ENCODE results near the gene LRRC32. TPM values are rescaled to one million over a fixed set of nuclear protein-coding genes. Genes with fewer than 3 reads are reported as not detected.
A peak's percentile ranks its signal among the peaks of the same experiment; 100 is the strongest.

LRRC32 gene
- total RNA-seq, 2 experiments from 2014 or later, result 23.2 to 24.5 TPM

DNA sequence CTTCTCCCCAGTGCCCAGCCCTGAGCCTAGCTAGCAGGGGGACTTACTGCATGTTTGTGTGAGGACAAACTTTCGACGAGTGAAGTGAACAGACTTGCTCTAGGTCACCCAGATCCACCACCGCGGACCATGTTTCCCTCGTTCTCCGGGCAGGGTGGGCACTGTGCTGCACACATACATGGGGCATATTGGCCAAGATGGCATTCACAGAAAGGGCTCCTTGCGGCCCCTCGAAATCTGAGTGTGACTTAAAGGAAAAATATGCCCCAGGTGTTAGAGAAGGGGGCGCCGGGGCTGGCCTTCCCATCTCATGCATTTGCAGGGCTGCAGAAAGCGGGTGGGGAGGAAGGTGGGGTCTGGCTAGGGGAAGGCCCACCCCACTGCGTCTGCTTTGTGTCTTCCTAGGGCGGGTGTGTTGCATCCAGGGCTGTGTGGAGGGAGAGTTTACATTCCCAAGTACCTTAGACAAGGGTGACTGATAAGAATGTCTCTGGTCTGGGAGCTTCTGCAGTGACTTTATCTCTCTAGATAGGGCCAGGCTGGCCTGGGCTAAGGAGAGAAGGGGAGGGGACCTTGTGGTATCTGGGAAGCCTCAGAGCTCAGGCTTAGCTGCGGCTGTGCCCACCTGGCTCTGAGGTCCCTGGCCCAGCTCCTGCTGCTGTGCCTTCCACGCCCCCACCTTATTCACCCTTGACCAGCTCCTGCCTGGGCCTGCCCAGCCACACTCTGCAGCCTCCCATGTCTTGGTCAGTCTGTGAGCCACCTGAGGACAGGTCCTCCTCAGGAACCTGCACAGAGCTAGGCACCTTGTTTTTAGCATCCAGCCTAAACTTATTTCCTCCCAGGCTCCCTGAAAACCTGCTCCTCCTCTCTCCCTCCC lies 45.8 kb downstream of the LRRC32 start:
- H3K4me1 Mint-ChIP-seq (ENCODE audit: low read depth), result peaks cover 39% of the 10 kb centered on the region
- intact Hi-C loops (cut with micrococcal nuclease), result loop anchor here (5.0 kb wide), 2 partner anchors 37 to 48 kb away; partner anchors contain the start of gene LRRC32
- DNase-seq (no peak), ATAC-seq (no peak)
- peaks cover 2% of the 10 kb centered on the region for H3K27me3 Mint-ChIP-seq
- no peak overlapping the region for H3K4me3 Mint-ChIP-seq
- ChIA-PET POLR2A (no interaction called here), CTCF (interaction anchor here (1.4 kb wide), 1 partner anchor 26 kb away, joined by 7 read pairs; no protein-coding TSS in a partner anchor)
- TF ChIP-seq, protein P1, sequence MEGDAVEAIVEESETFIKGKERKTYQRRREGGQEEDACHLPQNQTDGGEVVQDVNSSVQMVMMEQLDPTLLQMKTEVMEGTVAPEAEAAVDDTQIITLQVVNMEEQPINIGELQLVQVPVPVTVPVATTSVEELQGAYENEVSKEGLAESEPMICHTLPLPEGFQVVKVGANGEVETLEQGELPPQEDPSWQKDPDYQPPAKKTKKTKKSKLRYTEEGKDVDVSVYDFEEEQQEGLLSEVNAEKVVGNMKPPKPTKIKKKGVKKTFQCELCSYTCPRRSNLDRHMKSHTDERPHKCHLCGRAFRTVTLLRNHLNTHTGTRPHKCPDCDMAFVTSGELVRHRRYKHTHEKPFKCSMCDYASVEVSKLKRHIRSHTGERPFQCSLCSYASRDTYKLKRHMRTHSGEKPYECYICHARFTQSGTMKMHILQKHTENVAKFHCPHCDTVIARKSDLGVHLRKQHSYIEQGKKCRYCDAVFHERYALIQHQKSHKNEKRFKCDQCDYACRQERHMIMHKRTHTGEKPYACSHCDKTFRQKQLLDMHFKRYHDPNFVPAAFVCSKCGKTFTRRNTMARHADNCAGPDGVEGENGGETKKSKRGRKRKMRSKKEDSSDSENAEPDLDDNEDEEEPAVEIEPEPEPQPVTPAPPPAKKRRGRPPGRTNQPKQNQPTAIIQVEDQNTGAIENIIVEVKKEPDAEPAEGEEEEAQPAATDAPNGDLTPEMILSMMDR (IDR thresholded peaks at IDR 0.05), result no peak
- no peak overlapping the region for H3K27ac Mint-ChIP-seq
- peaks cover 11% of the 10 kb centered on the region for H3K9me3 Mint-ChIP-seq
- peaks cover 18% of the 10 kb centered on the region for H3K36me3 Mint-ChIP-seq (ENCODE audit: low read depth)

DNA sequence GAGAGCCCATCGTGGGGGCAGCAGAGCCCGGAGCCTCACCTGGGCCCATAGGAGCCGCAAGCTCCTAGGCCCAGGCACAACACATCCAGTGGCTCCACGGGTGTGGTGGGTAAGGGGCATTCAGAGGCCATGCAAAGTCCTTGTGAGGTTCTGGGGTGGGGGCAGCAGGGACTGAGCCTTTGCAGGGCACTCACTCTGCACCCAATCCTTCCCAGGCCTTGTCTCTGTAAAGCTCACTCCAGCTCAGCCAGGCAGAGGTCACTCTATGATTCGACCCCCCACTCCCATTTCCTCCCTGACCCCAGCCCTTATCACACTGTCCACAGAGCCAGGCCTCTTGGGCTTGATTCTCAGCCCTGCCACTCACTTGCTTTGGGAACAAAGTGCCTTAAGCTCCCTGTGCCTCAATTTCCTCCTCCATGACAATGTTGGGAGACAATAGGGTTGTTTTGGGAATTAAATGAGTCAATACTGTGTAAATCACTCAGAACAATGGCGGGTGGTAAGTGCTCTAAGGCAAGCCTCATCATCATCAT lies 46.6 kb downstream of the LRRC32 start:
- intact Hi-C loops (cut with micrococcal nuclease), result no loop called here
- Mint-ChIP-seq H3K4me3 (no peak overlapping the region), H3K36me3 (ENCODE audit: low read depth) (peaks cover 18% of the 10 kb centered on the region), H3K9me3 (peaks cover 11% of the 10 kb centered on the region), H3K27ac (no peak overlapping the region), H3K4me1 (ENCODE audit: low read depth) (peaks cover 31% of the 10 kb centered on the region), H3K27me3 (peaks cover 2% of the 10 kb centered on the region)
- DNase-seq (no peak), ATAC-seq (no peak)
- TF ChIP-seq, protein P1 (IDR thresholded peaks at IDR 0.05), result no peak
- ChIA-PET CTCF (interaction anchor here (1.4 kb wide), 1 partner anchor 25 kb away, joined by 7 read pairs; no protein-coding TSS in a partner anchor), POLR2A (no interaction called here)

DNA sequence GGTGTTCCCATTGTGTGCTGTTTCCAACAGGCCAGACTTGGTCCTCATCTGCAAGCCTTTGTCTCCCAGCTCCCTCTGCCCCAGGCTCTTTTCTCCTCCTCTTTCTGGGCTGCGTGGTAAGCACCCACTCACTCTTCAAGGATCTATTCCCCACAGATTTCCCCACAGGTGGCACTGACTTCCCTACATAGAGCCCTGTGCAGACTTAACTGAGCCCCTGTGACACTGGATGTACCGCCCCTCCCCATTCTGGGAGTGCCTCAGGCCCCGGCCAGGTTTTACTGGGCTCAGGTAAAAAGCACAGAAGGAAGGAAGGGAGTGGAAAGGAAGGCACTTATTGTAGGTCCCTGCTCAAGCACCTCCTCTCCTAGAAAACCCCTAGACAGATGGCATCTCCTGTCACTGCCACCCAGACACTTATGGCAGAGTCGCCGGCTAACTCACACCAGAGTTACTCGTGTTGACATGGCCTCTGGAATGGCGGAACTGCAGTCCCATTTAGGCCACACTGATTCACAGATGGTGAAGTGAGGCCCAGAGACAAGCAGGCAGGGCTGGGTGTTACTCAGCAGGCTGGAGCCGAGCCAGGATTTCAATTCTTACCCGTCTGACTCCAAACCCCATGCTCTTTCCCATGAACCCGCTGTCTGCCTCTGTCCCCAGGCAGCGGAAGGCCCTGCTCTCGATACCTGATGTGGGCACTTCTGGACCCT lies 47.2 kb downstream of the LRRC32 start:
- peaks cover 24% of the 10 kb centered on the region for H3K4me1 Mint-ChIP-seq (ENCODE audit: low read depth)
- TF ChIP-seq, protein P1 (IDR thresholded peaks at IDR 0.05), result no peak
- ATAC-seq (no peak), DNase-seq (no peak)
- intact Hi-C loops (cut with micrococcal nuclease), result no loop called here
- H3K36me3 Mint-ChIP-seq (ENCODE audit: low read depth), result peaks cover 19% of the 10 kb centered on the region
- peaks cover 11% of the 10 kb centered on the region for H3K9me3 Mint-ChIP-seq
- POLR2A ChIA-PET, result no interaction called here
- no peak overlapping the region for H3K27ac Mint-ChIP-seq
- H3K27me3 Mint-ChIP-seq, result peaks cover 2% of the 10 kb centered on the region
- H3K4me3 Mint-ChIP-seq, result no peak overlapping the region
- CTCF ChIA-PET, result interaction anchor here (1.4 kb wide), 1 partner anchor 24 kb away, joined by 7 read pairs; no protein-coding TSS in a partner anchor

DNA sequence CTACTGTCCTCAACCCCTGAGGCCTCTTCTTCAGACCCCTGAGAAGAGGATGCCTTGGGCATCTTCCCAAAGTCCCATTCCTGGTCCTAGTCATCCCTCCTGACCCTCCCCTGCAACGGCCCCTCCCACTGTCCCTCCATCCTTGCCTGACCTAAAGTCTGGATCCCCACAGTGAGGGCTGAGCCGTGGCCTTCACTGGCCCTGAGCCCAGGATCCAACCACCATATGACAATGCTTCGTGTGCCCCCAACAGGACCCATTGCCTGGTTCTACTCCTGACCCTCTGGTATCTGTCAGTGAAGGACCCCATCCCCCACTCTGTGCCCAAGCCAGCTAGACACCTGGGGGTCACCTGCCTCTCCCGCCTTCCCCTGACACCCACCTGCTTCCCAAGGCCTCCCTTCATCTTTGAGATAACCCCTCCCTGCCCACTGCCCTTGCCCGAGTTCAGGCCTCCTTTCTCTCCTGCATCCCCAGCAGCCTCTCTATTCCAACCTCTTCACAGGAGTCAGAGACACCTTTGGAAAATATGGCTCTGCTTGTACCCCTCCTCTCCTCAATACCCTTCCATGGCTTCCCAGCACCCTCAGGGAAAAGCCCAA lies 48.0 kb downstream of the LRRC32 start:
- Mint-ChIP-seq H3K36me3 (ENCODE audit: low read depth) (peaks cover 19% of the 10 kb centered on the region), H3K27ac (no peak overlapping the region), H3K4me1 (ENCODE audit: low read depth) (peaks cover 17% of the 10 kb centered on the region), H3K9me3 (peaks cover 12% of the 10 kb centered on the region), H3K4me3 (no peak overlapping the region), H3K27me3 (peaks cover 2% of the 10 kb centered on the region)
- peak; percentile 1 for DNase-seq
- POLR2A ChIA-PET, result no interaction called here
- TF ChIP-seq, protein P1 (IDR thresholded peaks at IDR 0.05), result no peak
- no peak for ATAC-seq
- CTCF ChIA-PET, result no interaction called here
- intact Hi-C loops (cut with micrococcal nuclease), result no loop called here

Data from activated CD8-positive, alpha-beta T cell treated with anti-CD3 and anti-CD28 coated beads for 36 hours (primary cell).